SK-MEL-5 (cell line): ENCODE data around the gene LGI1. TPM values are rescaled to one million over a fixed set of nuclear protein-coding genes. Genes with fewer than 3 reads are reported as not detected.

Experiments used
- DNase-seq: peaks from one replicate; pipeline ENCODE4 v3.0.0-alpha.2; 2016; ENCODE audit warnings: low read depth, low spot score
- in situ Hi-C: cut with HindIII; loops from 2 replicates; pipeline ENCODE4 v1.10.0; 2016; ENCODE audit warnings: low sequenced_read_pairs, high pct_unique_total_duplicates, low pct_unique_long_range_greater_than_20kb
- total RNA-seq: library from RNA; depleted of rRNA; stranded (reverse); fragments of >200 nt; shearing (Covaris generic); gene quantifications from 2 replicates; pipeline ENCODE4 v1.2.3, GENCODE V29; 2014

The LGI1 gene
- total RNA-seq, 1 experiment from 2014 or later = not detected

GRCh38 chr10:93751832-93752231 lies 5.9 kb upstream of the LGI1 start:
- peak; percentile 43 for DNase-seq
- in situ Hi-C loops = no loop called here

GRCh38 chr10:93752761-93753160 lies 5.0 kb upstream of the LGI1 start:
- peak; percentile 15 for DNase-seq
- in situ Hi-C loops = no loop called here

- no peak for DNase-seq
- in situ Hi-C loops = no loop called here
These were observed 4.0 kb upstream of the LGI1 start for GRCh38 chr10:93753621-93754250.

- DNase-seq = no peak
- in situ Hi-C loops = no loop called here
These were observed 3.0 kb upstream of the LGI1 start for GRCh38 chr10:93754761-93755160.

- in situ Hi-C loops = no loop called here
- DNase-seq = no peak
These were observed 2.2 kb upstream of the LGI1 start for GRCh38 chr10:93755443-93756116.

- in situ Hi-C loops = no loop called here
- no peak for DNase-seq
These were observed 1.6 kb upstream of the LGI1 start for GRCh38 chr10:93756118-93756517.

GRCh38 chr10:93757136-93757535 lies 600 bp upstream of the LGI1 start:
- in situ Hi-C loops = no loop called here
- DNase-seq = no peak

GRCh38 chr10:93758508-93758885 lies 761 bp downstream of the LGI1 start:
- in situ Hi-C loops = no loop called here
- DNase-seq = no peak

- no peak for DNase-seq
- in situ Hi-C loops = no loop called here
These were observed 1.2 kb downstream of the LGI1 start for GRCh38 chr10:93758891-93759410.

- no peak for DNase-seq
- in situ Hi-C loops = no loop called here
These were observed 2.8 kb downstream of the LGI1 start for GRCh38 chr10:93760490-93760889.

- DNase-seq = no peak
- in situ Hi-C loops = no loop called here
These were observed 5.2 kb downstream of the LGI1 start for GRCh38 chr10:93762979-93763391.

- in situ Hi-C loops = no loop called here
These were observed 9.2 kb downstream of the LGI1 start for GRCh38 chr10:93766918-93767317.

GRCh38 chr10:93767724-93768399 lies 10.1 kb downstream of the LGI1 start:
- DNase-seq = no peak
- in situ Hi-C loops = no loop called here

More at GRCh38 chr10:93766918-93767317, 9.2 kb downstream of the LGI1 start:
- DNase-seq = no peak

- DNase-seq = no peak
- in situ Hi-C loops = no loop called here
These were observed 11.2 kb downstream of the LGI1 start for GRCh38 chr10:93768892-93769291.

- in situ Hi-C loops = no loop called here
- DNase-seq = no peak
These were observed 13.6 kb downstream of the LGI1 start for GRCh38 chr10:93771354-93771753.

- in situ Hi-C loops = no loop called here
- DNase-seq = no peak
These were observed 15.4 kb downstream of the LGI1 start for GRCh38 chr10:93773120-93773519.

GRCh38 chr10:93773705-93774104 lies 16.0 kb downstream of the LGI1 start:
- DNase-seq = no peak
- in situ Hi-C loops = no loop called here

- in situ Hi-C loops = no loop called here
- no peak for DNase-seq
These were observed 17.6 kb downstream of the LGI1 start for GRCh38 chr10:93775356-93775755.

- in situ Hi-C loops = no loop called here
- no peak for DNase-seq
These were observed 19.4 kb downstream of the LGI1 start for GRCh38 chr10:93777092-93777491.
